AG09319 (cell line): ENCODE measurements around the gene TMEM222.

Source experiments
- DNase-seq: peaks from one replicate; pipeline ENCODE4 v3.0.0-alpha.2; 2010; ENCODE audit warnings: low read depth; ENCODE audit errors: extremely low read depth
- TF ChIP-seq, protein P1 (sequence below): IDR thresholded peaks from 2 replicates; pipeline ENCODE4 v1.5.1; 2011; ENCODE audit warnings: low read depth, mild to moderate bottlenecking, inconsistent platforms, low read length, moderate library complexity

TMEM222 gene

DNA sequence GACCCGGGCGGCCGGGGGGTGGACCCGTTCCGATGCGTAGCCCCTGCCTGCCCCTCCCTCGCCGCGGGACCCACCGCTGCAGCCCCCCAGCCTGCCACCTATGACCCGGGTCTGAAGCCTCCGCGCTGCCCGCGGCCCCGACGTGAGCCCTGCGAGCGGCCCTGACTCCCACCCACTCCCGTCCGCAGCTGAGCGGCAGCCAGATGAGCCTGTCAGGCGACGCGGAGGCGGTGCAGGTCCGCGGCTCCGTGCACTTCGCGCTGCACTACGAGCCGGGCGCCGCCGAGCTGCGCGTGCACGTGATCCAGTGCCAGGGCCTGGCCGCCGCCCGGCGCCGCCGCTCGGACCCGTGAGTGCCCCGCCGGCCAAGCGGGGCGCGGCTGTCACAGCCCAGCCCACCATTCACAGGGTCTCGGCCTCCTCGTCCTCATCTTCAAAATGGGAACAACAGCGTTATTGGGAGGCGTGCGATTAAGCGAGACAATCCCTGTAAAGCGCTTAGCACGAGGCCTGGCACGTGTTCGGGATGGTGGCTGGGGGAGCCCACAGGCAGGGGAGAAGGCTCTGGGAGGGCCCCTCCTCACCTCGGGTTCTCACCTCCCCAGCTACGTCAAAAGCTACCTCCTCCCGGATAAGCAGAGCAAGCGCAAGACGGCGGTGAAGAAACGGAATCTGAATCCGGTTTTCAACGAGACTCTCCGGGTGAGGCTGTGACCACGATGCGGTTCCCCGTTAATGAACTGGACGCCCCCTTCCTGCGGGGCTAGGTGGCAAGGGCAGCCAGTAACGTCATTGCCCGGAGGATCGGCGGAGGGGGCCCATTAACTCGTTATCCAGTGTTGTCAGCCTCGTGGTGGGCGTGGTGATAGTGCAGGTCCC lies 28.1 kb downstream of the TMEM222 start:
- TF ChIP-seq, protein P1, sequence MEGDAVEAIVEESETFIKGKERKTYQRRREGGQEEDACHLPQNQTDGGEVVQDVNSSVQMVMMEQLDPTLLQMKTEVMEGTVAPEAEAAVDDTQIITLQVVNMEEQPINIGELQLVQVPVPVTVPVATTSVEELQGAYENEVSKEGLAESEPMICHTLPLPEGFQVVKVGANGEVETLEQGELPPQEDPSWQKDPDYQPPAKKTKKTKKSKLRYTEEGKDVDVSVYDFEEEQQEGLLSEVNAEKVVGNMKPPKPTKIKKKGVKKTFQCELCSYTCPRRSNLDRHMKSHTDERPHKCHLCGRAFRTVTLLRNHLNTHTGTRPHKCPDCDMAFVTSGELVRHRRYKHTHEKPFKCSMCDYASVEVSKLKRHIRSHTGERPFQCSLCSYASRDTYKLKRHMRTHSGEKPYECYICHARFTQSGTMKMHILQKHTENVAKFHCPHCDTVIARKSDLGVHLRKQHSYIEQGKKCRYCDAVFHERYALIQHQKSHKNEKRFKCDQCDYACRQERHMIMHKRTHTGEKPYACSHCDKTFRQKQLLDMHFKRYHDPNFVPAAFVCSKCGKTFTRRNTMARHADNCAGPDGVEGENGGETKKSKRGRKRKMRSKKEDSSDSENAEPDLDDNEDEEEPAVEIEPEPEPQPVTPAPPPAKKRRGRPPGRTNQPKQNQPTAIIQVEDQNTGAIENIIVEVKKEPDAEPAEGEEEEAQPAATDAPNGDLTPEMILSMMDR, result no peak
- DNase-seq, result no peak

DNA sequence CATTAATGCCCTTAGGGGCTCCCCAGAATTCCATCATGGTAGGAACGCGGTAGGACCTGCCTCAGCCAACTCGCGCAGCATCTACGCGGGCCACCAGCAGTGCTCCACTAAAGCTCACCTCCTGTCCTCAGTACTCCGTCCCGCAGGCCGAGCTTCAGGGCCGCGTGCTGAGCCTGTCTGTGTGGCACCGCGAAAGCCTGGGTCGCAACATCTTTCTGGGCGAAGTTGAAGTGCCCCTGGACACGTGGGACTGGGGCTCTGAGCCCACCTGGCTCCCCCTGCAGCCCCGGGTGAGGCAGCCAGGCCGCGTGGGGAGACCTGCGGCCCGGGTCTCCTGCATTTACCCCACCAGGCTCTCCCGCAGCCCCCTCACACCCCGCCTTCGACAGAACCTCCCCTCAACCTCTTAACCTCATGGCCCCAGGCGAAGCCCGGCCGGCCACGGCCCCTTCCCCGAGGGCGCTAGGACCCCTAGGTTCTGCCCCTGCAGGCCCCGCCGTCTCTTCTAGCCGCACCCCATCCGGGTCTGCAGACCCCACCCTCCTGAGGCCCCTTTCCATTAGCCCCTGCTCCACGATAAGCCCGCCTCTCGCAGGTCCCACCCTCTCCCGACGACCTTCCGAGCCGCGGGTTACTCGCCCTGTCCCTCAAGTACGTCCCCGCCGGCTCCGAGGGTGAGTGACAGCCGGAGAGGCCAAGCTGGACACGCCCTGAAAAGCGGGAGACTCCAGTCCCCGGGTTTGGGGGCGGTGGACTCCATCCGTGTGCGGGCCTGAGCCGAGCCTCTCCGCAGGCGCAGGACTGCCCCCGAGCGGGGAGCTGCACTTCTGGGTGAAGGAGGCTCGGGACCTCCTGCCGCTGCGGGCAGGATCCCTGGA lies 28.9 kb downstream of the TMEM222 start:
- TF ChIP-seq, protein P1, result no peak; the same call in 1 of the 2 replicates
- no peak for DNase-seq

DNA sequence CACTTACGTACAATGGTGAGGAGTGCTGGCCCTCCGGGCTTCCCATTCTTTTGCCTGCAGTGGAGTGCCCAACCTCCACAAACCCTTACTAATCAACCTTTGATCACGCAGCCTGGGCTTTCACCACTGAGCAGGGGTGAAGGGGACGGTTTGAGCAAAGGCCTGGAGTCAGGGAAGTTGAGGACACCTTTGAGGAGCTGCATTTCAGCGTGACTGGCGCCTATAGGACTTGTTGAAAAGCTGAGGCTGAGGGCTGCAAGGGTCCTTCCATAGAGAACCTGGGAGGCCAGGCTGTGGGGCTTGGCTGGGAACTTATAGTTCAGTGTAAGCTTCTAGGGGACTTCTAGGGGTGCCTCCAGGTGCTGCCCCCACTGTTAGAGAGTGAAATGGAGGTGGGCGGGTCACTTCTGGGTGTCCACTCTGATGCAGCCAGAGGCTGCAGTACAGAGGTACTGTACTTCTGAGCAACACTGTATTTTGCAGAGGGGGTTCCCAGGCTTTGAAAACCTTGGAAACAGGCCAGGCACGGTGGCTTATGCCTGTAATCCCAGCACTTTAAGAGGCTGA lies 29.7 kb downstream of the TMEM222 start:
- TF ChIP-seq, protein P1, result no peak
- no peak for DNase-seq

DNA sequence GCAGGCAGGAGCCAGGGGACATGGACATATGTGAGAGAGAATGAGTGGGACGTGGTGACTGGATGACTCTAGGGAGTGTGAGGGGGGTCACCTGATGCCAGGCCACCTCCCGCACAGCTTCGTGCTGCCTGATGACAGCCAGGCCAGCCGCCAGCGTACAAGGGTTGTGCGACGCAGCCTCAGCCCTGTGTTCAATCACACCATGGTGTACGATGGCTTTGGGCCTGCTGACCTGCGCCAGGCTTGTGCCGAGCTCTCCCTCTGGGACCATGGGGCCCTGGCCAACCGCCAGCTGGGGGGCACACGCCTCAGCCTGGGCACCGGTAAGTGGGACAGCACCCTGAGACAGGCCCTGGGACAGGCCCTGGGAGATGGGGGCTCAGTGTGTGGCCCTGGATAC lies 31.2 kb downstream of the TMEM222 start:
- TF ChIP-seq, protein P1, result no peak
- no peak for DNase-seq

DNA sequence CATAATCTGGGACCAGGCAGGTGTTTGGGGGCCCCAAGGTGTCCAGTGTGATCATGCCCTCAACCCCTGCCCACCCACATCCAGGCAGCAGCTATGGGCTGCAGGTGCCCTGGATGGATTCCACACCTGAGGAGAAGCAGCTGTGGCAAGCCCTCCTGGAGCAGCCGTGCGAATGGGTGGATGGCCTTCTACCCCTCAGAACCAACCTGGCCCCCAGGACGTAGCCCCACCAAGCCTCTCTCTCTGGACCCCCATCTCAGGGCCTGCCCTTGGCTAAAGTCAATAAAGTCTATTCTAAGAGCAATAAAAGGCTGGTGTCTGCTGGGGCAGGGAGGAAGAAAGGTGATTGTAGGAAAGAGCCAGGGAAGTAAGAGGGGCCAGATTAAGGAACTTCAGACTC lies 31.7 kb downstream of the TMEM222 start:
- DNase-seq, result no peak

DNA sequence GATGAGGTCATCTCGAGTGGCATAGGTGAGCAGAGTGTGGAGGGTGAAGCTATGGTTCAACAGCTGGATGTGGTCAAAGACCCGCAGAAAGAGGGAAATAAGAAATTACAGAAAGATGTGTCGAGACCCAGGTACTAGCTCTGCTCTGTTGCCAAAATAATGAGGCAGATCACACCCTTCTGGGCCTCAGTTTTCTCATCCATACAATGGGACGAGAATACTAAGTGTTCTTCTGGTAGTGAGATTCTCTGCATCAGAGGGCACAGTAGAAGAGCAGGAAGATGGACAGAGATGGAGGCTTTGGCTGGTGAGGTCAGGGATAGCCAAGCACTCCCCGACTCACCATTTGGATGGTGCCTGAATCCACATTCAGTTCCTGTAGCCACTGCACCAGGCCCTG lies 33.7 kb downstream of the TMEM222 start:
- no peak for DNase-seq
- TF ChIP-seq, protein P1, result no peak

More for the DNA sequence above, 31.7 kb downstream of the TMEM222 start:
- TF ChIP-seq, protein P1, result no peak

DNA sequence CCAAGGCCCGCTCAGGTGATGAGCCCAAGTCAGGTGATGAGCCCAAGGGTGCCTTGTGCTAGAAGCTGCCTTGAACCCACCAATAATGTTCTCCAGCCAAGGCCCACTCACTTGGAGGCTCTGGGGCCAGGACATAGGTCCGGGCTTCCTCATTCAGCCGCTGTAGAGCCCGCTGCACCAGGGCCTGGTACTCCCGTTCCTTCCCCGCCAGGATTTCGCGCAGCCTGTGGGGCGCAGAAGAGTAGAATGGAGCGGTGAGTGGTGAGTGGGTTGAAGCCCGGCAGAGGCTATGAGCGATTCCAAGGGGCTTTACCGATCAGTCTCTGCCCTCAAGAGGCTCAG lies 34.3 kb downstream of the TMEM222 start:
- no peak for DNase-seq
- TF ChIP-seq, protein P1, result no peak
